A673 (cell line): ENCODE measurements around the gene AGO1. TPM values are rescaled to one million over a fixed set of nuclear protein-coding genes. Genes with fewer than 3 reads are reported as not detected.

Source experiments
- BruUV-seq: library from RNA; stranded (reverse); fragments of 400-500 nt; replicated peaks from 2 replicates; lab custom pipeline; 2021; lab: Mats Ljungman, UMichigan
- CTCF ChIA-PET: fragments of 300-600 bp; sonication (Branson Sonifier 250); formaldehyde crosslinking; loops from one replicate; lab custom pipeline; 2022; ENCODE audit warnings: antibody characterized with exemption; lab: Charles Lee
- POLR2A ChIA-PET: fragments of 300-600 bp; sonication (Branson Sonifier 250); formaldehyde crosslinking; loops from one replicate; lab custom pipeline; 2022; ENCODE audit warnings: antibody characterized with exemption; ENCODE audit not compliant: low non-redundant PET; lab: Charles Lee
- DNase-seq: peaks from one replicate; pipeline ENCODE4 v3.0.0-alpha.2; 2015; ENCODE audit warnings: low spot score
- H3K27ac ChIP-seq: fragments of 200-600 bp; sonication (generic); 2 replicates; pipeline ENCODE4 v1.5.1; 2016; ENCODE audit warnings: mixed run types, low read depth, mild to moderate bottlenecking, mixed read lengths, antibody characterized with exemption, low read length; ENCODE audit not compliant: poor library complexity, severe bottlenecking
- H3K27me3 ChIP-seq: fragments of 200-600 bp; sonication (generic); replicated peaks from 2 replicates; pipeline ENCODE4 v1.6.1; 2017; ENCODE audit warnings: mixed run types, low read depth, mild to moderate bottlenecking, mixed read lengths, antibody characterized with exemption, low read length; ENCODE audit not compliant: insufficient read depth, poor library complexity
- H3K36me3 ChIP-seq: fragments of 200-600 bp; sonication (generic); 2 replicates; pipeline ENCODE4 v1.6.1; 2016; ENCODE audit warnings: mixed run types, mild to moderate bottlenecking, mixed read lengths, antibody characterized with exemption, low read length; ENCODE audit not compliant: insufficient read depth, poor library complexity, severe bottlenecking
- H3K4me1 ChIP-seq: fragments of 200-600 bp; sonication (generic); 2 replicates; pipeline ENCODE4 v1.6.1; 2017; ENCODE audit warnings: mixed run types, mild to moderate bottlenecking, mixed read lengths, antibody characterized with exemption, low read length; ENCODE audit not compliant: insufficient read depth, poor library complexity, severe bottlenecking
- H3K4me3 ChIP-seq: fragments of 200-600 bp; sonication (generic); 2 replicates; pipeline ENCODE4 v1.5.1; 2016; ENCODE audit warnings: low read depth, mixed run types, mild to moderate bottlenecking, mixed read lengths, low read length; ENCODE audit not compliant: poor library complexity, severe bottlenecking
- H3K9me3 ChIP-seq: fragments of 200-600 bp; sonication (generic); 2 replicates; pipeline ENCODE4 v1.6.1; 2016; ENCODE audit warnings: mixed run types, low read depth, mild to moderate bottlenecking, mixed read lengths, antibody characterized with exemption, low read length; ENCODE audit not compliant: poor library complexity, severe bottlenecking
- CTCF ChIP-seq: fragments of 300-800, 200-600 bp; sonication (generic); conservative IDR thresholded peaks from 2 replicates; pipeline ENCODE4 v1.5.1; 2017; ENCODE audit warnings: low read depth, mild to moderate bottlenecking, antibody characterized with exemption, low read length, moderate library complexity, mixed read lengths
- EZH2 ChIP-seq: fragments of 200-600 bp; sonication (generic); IDR thresholded peaks from 2 replicates; pipeline ENCODE4 v1.6.1; 2017; ENCODE audit warnings: borderline replicate concordance, low read depth, mild to moderate bottlenecking, mixed read lengths, antibody characterized with exemption, low read length; ENCODE audit not compliant: poor library complexity, severe bottlenecking
- intact Hi-C: fragments of 100-400 bp; cut with micrococcal nuclease; formaldehyde crosslinking; loops from one replicate; pipeline ENCODE4 v1.10.0; 2022; ENCODE audit not compliant: unreplicated experiment
- total RNA-seq: library from RNA; stranded (reverse); gene quantifications from 2 replicates; pipeline ENCODE4 v1.2.3, GENCODE V29; 2021

Gene AGO1
- total RNA-seq, 1 experiment from 2014 or later = 58.7 TPM

- H3K27me3 ChIP-seq = no peaks in the 10 kb centered on the region
- CTCF ChIA-PET = no interaction called here
- no peak overlapping the region for H3K4me3 ChIP-seq
- POLR2A ChIA-PET = no interaction called here
- intact Hi-C loops = no loop called here
- peaks cover 12% of the 10 kb centered on the region for H3K36me3 ChIP-seq
- no peak overlapping the region for H3K27ac ChIP-seq
- no TSS peak for BruUV-seq
- H3K4me1 ChIP-seq = no peaks in the 10 kb centered on the region
- no peaks in the 10 kb centered on the region for H3K9me3 ChIP-seq
- no peak for DNase-seq
- no peak for TF ChIP-seq CTCF
- TF ChIP-seq EZH2 = no peak
These were observed 41.8 kb downstream of the AGO1 start for GRCh38 chr1:35924838-35925237.

GRCh38 chr1:35925741-35926140 is 42.7 kb downstream of the AGO1 start:
- TF ChIP-seq EZH2 (no peak), CTCF (no peak)
- Histone ChIP-seq H3K9me3 (no peaks in the 10 kb centered on the region), H3K4me3 (no peak overlapping the region), H3K4me1 (no peaks in the 10 kb centered on the region), H3K27me3 (no peaks in the 10 kb centered on the region), H3K27ac (no peak overlapping the region), H3K36me3 (peaks cover 5% of the 10 kb centered on the region)
- no TSS peak for BruUV-seq
- intact Hi-C loops = no loop called here
- ChIA-PET CTCF (no interaction called here), POLR2A (no interaction called here)
- no peak for DNase-seq

GRCh38 chr1:35927472-35927871 is 44.5 kb downstream of the AGO1 start:
- Histone ChIP-seq H3K27ac (no peak overlapping the region), H3K4me3 (no peak overlapping the region), H3K9me3 (no peaks in the 10 kb centered on the region), H3K4me1 (peaks cover 3% of the 10 kb centered on the region), H3K36me3 (no peaks in the 10 kb centered on the region), H3K27me3 (no peaks in the 10 kb centered on the region)
- intact Hi-C loops = no loop called here
- POLR2A ChIA-PET = no interaction called here
- TF ChIP-seq CTCF = no peak
- TF ChIP-seq EZH2 = no peak
- CTCF ChIA-PET = no interaction called here
- DNase-seq = no peak
- no TSS peak for BruUV-seq
